HG02588 (cell line): ENCODE measurements around the gene GBF1.

Experiments used
- ATAC-seq: cut with Tn5 transposase; IDR thresholded peaks from one replicate; pipeline ENCODE4 v1.9.1; 2021; ENCODE audit warnings: mild to moderate bottlenecking, moderate library complexity; ENCODE audit not compliant: unreplicated experiment

Gene GBF1

GRCh38 chr10:102342458-102342857 lies 97.1 kb downstream of the GBF1 start:
- ATAC-seq, result no peak

- ATAC-seq, result no peak
Measured at GRCh38 chr10:102342958-102343357, 97.6 kb downstream of the GBF1 start.

- ATAC-seq, result no peak
Measured at GRCh38 chr10:102344067-102344466, 98.7 kb downstream of the GBF1 start.

- no peak for ATAC-seq
Measured at GRCh38 chr10:102347236-102347828, 102.0 kb downstream of the GBF1 start.

GRCh38 chr10:102352066-102352715 lies 106.9 kb downstream of the GBF1 start:
- no peak for ATAC-seq

- no peak for ATAC-seq
Measured at GRCh38 chr10:102354451-102354850, 109.1 kb downstream of the GBF1 start.

- ATAC-seq, result no peak
Measured at GRCh38 chr10:102358712-102359382, 113.5 kb downstream of the GBF1 start.

- no peak for ATAC-seq
Measured at GRCh38 chr10:102367441-102367840, 122.1 kb downstream of the GBF1 start.

GRCh38 chr10:102368077-102368476 lies 122.7 kb downstream of the GBF1 start:
- no peak for ATAC-seq

GRCh38 chr10:102371295-102371694 lies 126.0 kb downstream of the GBF1 start:
- no peak for ATAC-seq

GRCh38 chr10:102375250-102375649 lies 129.9 kb downstream of the GBF1 start:
- ATAC-seq, result no peak

GRCh38 chr10:102375867-102376266 lies 130.5 kb downstream of the GBF1 start:
- no peak for ATAC-seq

GRCh38 chr10:102376901-102377300 lies 131.6 kb downstream of the GBF1 start:
- no peak for ATAC-seq

GRCh38 chr10:102379383-102379782 lies 134.1 kb downstream of the GBF1 start:
- ATAC-seq, result no peak

- ATAC-seq, result no peak
Measured at GRCh38 chr10:102381983-102382382, 136.7 kb downstream of the GBF1 start.

- no peak for ATAC-seq
Measured at GRCh38 chr10:102382871-102383270, 137.5 kb downstream of the GBF1 start.

GRCh38 chr10:102384053-102384452 lies 138.7 kb downstream of the GBF1 start:
- no peak for ATAC-seq

- no peak for ATAC-seq
Measured at GRCh38 chr10:102384606-102385429, 139.5 kb downstream of the GBF1 start.

- ATAC-seq, result no peak
Measured at GRCh38 chr10:102389894-102390293, 144.6 kb downstream of the GBF1 start.

- no peak for ATAC-seq
Measured at GRCh38 chr10:102392306-102392705, 147.0 kb downstream of the GBF1 start.

GRCh38 chr10:102393411-102394078 lies 148.2 kb downstream of the GBF1 start:
- ATAC-seq, result no peak
